ENCODE measurements around the gene RPL11.
A peak's percentile ranks its signal among the peaks of the same experiment; 100 is the strongest.
"Not testable (repeated sequence)": the region's sequence is repeated elsewhere in the genome, so short reads cannot be mapped to it uniquely, and the experiment has no call there.

The RPL11 gene

GRCh38 chr1:23691499-23692307 lies at the start of gene RPL11:
Gene RPL11 (plus strand): TSS chr1:23691806. CDS start chr1:23691824, 18 bp downstream.
- DNase-seq (ENCODE audit: low spot score): peak; percentile 94

- DNase-seq (ENCODE audit: low spot score): no peak
Measured at GRCh38 chr1:23643736-23644554, 47.7 kb upstream of the RPL11 start.

- no peak for DNase-seq (ENCODE audit: low spot score)
Measured at GRCh38 chr1:23644555-23644866, 47.1 kb upstream of the RPL11 start.

- no peak for DNase-seq (ENCODE audit: low spot score)
Measured at GRCh38 chr1:23645338-23645737, 46.3 kb upstream of the RPL11 start.

GRCh38 chr1:23646091-23646490 lies 45.5 kb upstream of the RPL11 start:
- no peak for DNase-seq (ENCODE audit: low spot score)

- no peak for DNase-seq (ENCODE audit: low spot score)
Measured at GRCh38 chr1:23646541-23646940, 45.1 kb upstream of the RPL11 start.

- no peak for DNase-seq (ENCODE audit: low spot score)
Measured at GRCh38 chr1:23648576-23648975, 43.0 kb upstream of the RPL11 start.

GRCh38 chr1:23649157-23649556 lies 42.4 kb upstream of the RPL11 start:
- not testable (repeated sequence) for DNase-seq (ENCODE audit: low spot score)

- DNase-seq (ENCODE audit: low spot score): no peak
Measured at GRCh38 chr1:23650344-23650990, 41.1 kb upstream of the RPL11 start.

- no peak for DNase-seq (ENCODE audit: low spot score)
Measured at GRCh38 chr1:23651069-23651808, 40.4 kb upstream of the RPL11 start.

- DNase-seq (ENCODE audit: low spot score): no peak
Measured at GRCh38 chr1:23657659-23658275, 33.8 kb upstream of the RPL11 start.

- no peak for DNase-seq (ENCODE audit: low spot score)
Measured at GRCh38 chr1:23660671-23661070, 30.9 kb upstream of the RPL11 start.

- DNase-seq (ENCODE audit: low spot score): no peak
Measured at GRCh38 chr1:23661887-23662286, 29.7 kb upstream of the RPL11 start.

GRCh38 chr1:23664837-23665795 lies 26.5 kb upstream of the RPL11 start:
- no peak for DNase-seq (ENCODE audit: low spot score)

- DNase-seq (ENCODE audit: low spot score): no peak
Measured at GRCh38 chr1:23667411-23667810, 24.2 kb upstream of the RPL11 start.

GRCh38 chr1:23670709-23671108 lies 20.9 kb upstream of the RPL11 start:
- no peak for DNase-seq (ENCODE audit: low spot score)

- DNase-seq (ENCODE audit: low spot score): no peak
Measured at GRCh38 chr1:23673086-23673813, 18.4 kb upstream of the RPL11 start.

GRCh38 chr1:23679815-23680214 lies 11.8 kb upstream of the RPL11 start:
- no peak for DNase-seq (ENCODE audit: low spot score)

- no peak for DNase-seq (ENCODE audit: low spot score)
Measured at GRCh38 chr1:23682946-23683345, 8.7 kb upstream of the RPL11 start.

GRCh38 chr1:23684415-23684814 lies 7.2 kb upstream of the RPL11 start:
- no peak for DNase-seq (ENCODE audit: low spot score)

Data from globus pallidus (tissue), 1 donor.